WI38 (cell line): ENCODE measurements around the gene FAM124B.
"Not testable (repeated sequence)": the region's sequence is repeated elsewhere in the genome, so short reads cannot be mapped to it uniquely, and the experiment has no call there.

Experiments used
- H3K4me3 ChIP-seq: 2 replicates; pipeline ENCODE4 v1.5.1; 2011; ENCODE audit warnings: low read depth, mild to moderate bottlenecking, control low read depth, low read length
- TF ChIP-seq, protein P1 (sequence below): IDR thresholded peaks from 2 replicates; pipeline ENCODE4 v1.5.1; 2012; ENCODE audit warnings: low read depth, mild to moderate bottlenecking, control low read depth, low read length

The FAM124B gene

DNA sequence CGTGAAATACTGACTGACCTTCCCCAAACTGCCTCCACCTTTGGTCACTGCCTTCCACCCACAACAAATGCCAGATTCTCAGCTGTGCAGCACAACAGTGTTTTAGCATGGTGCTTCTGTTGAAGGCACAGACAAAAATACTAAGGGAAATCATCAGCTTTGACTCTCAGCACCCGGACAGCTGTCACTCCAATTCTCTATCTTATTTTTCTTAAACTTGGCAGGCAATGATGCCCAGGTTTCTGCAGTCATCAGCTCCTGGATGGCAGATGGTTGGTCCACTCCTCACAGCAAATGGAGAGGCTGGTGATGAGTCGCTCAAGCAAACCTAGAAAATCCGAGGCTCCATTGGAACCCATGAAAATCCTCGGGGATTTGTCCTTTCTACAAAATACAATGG, 2.9 kb upstream of the FAM124B start:
- no peak overlapping the region for H3K4me3 ChIP-seq
- TF ChIP-seq, protein P1, sequence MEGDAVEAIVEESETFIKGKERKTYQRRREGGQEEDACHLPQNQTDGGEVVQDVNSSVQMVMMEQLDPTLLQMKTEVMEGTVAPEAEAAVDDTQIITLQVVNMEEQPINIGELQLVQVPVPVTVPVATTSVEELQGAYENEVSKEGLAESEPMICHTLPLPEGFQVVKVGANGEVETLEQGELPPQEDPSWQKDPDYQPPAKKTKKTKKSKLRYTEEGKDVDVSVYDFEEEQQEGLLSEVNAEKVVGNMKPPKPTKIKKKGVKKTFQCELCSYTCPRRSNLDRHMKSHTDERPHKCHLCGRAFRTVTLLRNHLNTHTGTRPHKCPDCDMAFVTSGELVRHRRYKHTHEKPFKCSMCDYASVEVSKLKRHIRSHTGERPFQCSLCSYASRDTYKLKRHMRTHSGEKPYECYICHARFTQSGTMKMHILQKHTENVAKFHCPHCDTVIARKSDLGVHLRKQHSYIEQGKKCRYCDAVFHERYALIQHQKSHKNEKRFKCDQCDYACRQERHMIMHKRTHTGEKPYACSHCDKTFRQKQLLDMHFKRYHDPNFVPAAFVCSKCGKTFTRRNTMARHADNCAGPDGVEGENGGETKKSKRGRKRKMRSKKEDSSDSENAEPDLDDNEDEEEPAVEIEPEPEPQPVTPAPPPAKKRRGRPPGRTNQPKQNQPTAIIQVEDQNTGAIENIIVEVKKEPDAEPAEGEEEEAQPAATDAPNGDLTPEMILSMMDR: no peak

- TF ChIP-seq, protein P1: no peak
- no peak overlapping the region for H3K4me3 ChIP-seq
Observed at GRCh38 chr2:224403657-224404056, 1.8 kb upstream of the FAM124B start.

- TF ChIP-seq, protein P1: no peak
- no peak overlapping the region for H3K4me3 ChIP-seq
Observed at GRCh38 chr2:224400886-224401632, 848 bp downstream of the FAM124B start.

DNA sequence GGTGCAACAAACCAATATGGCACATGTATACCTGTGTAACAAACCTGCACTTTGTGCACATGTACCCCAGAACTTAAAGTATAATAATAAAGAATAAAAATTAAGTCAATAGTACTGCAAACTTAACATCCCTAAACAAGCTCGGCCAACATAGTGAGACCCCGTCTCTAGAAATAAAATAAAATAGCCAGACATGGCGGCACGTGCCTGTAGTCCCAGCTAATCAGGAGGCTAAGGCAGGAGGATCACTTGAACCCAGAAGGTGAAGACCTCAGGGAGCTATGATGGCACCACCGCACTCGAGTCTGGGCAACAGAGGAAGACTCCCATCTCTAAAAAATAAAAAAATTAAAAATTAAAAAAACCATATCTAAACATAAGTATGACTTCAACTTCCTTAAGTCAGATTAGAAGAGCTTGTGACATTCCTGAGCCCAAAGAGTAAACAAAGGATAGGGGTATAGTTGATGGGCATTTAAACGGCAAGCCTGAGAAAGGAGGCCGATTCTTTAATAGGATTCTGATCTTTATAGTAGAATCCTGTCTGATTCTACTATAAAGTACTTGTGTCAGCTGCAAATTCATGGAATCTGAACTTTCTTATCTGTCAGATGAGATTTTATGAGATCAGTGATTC, 1.6 kb downstream of the FAM124B start:
- TF ChIP-seq, protein P1: no peak
- no peak overlapping the region for H3K4me3 ChIP-seq

DNA sequence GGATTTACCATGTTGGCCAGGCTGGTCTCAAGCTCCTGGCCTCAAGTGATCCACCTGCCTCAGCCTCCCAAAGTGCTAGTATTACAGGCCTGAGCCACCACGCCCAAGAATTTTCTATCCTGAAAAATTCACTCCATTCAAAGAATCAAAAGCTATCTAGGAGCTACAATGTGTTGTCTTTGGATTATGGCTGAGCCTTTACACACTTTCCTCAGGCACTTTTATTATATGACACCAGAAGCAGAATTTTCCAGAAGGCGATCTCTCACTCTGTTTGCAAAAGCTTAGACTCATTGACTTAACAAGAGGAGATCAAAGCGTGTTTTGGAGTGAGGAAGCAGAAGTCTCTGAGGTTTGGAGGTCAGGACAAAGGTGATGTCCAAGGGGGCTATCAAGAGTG, 3.6 kb downstream of the FAM124B start:
- H3K4me3 ChIP-seq: no peak overlapping the region
- TF ChIP-seq, protein P1: no peak

- H3K4me3 ChIP-seq: not testable (repeated sequence)
Observed at GRCh38 chr2:224397100-224397499, 4.8 kb downstream of the FAM124B start.

DNA sequence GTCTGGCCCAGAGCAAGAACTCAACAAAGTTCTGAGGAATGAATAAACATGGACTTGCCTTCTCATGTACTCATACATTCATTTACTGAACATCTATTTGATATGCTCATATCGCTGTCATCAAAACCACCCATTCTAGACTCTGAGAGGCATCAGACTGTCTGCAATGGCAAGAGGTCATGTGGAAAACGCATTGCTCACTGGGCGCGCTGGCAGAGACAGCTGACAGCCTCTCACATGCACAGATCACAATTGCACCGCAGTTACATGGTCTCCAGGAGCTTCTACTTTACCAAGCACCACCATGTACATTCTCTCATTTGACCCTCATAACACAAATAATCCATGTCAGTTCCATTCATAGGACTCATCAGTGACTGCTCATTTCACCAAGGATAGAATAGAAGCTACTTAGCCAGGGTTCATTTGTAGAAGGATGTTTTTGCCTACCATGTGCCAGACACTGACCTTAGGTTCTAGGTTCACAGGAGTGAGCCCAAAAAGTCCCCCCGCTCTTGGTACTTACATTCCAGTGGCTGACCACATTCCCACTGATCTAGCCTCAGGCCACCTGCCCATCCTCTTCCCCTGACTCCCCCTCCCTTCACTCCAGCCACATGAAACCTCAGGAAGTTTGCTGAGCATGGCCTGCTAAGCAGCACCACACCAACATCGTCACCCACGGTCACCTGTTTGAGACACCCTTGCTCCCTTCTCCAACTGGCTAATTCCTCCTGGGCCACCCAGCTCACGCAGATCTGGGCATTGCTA, 6.1 kb downstream of the FAM124B start:
- no peak overlapping the region for H3K4me3 ChIP-seq
- TF ChIP-seq, protein P1: no peak
